Body of pancreas (tissue), 4 donors: ENCODE measurements around the gene DOCK2. TPM values are rescaled to one million over a fixed set of nuclear protein-coding genes. Genes with fewer than 3 reads are reported as not detected.
"Not testable (repeated sequence)": the region's sequence is repeated elsewhere in the genome, so short reads cannot be mapped to it uniquely, and the experiment has no call there.

Source experiments
- ATAC-seq: fragments of 150-250 bp; one replicate; pipeline ENCODE4 v1.9.1; 2016
- DNase-seq, 4 donors: peaks; one replicate each; pipeline ENCODE4 v3.0.0-alpha.2; 2019
- H3K27ac ChIP-seq, 4 donors: fragments of 200-600 bp; sonication (generic); 1 replicate in 3 of 4; 2 replicates in 1 of 4; pipeline versions ENCODE4 v1.5.1 to v1.6.1; 2016 to 2019; ENCODE audit warnings: mild to moderate bottlenecking in 1 of 4, mixed read lengths in 1 of 4, moderate library complexity in 1 of 4
- H3K27me3 ChIP-seq, 2 donors: fragments of 200-600 bp; sonication (generic); one replicate each; pipeline ENCODE4 v1.6.0; 2016; ENCODE audit warnings: mild to moderate bottlenecking in 1 of 2
- H3K36me3 ChIP-seq, 2 donors: fragments of 200-600 bp; sonication (generic); replicated peaks in 1 of 2; 2 replicates each; pipeline ENCODE4 v1.5.1; 2016; ENCODE audit warnings: low read depth in 2 of 2; ENCODE audit not compliant: insufficient read depth in 1 of 2
- H3K4me1 ChIP-seq: fragments of 200-600 bp; sonication (generic); one replicate; pipeline ENCODE4 v1.6.0; 2016
- H3K4me3 ChIP-seq, 2 donors: fragments of 200-600 bp; sonication (generic); 1 replicate in 1 of 2; 2 replicates in 1 of 2; pipeline ENCODE4 v1.5.1; 2016 to 2019
- H3K9me3 ChIP-seq, 3 donors: fragments of 200-600 bp; sonication (generic); 1 replicate in 2 of 3; 2 replicates in 1 of 3; pipeline ENCODE4 v1.5.1; 2016
- CTCF ChIP-seq, 7 experiments: fragments of 450-650 bp in 4 of 7; fragments of 200-600 bp in 3 of 7; sonication (generic) in 3 of 7; IDR thresholded peaks; one replicate each; pipeline ENCODE4 v1.5.1; 2016 to 2019; ENCODE audit warnings: antibody characterized with exemption in 7 of 7
- POLR2A ChIP-seq, 3 donors: fragments of 450-650 bp; IDR thresholded peaks; one replicate each; pipeline ENCODE4 v1.6.1; 2016; ENCODE audit warnings: antibody characterized with exemption in 3 of 3, mild to moderate bottlenecking in 2 of 3
- WGBS, 2 donors: methylation state at CpG; one replicate each; pipeline ENCODE4 v1.1.5; 2017; 5-methylcytosine and 5-hydroxymethylcytosine counted together
- intact Hi-C: fragments of 100-400 bp; cut with DNase I; formaldehyde crosslinking; loops from one replicate; pipeline ENCODE4 v1.15.1; 2023
- total RNA-seq, 2 donors: library from RNA; depleted of rRNA; stranded (reverse); fragments of >200 nt; gene quantifications; one replicate each; pipeline ENCODE4 v1.1.0, GENCODE V29; 2016

DOCK2 gene
- total RNA-seq, 2 donors from 2014 or later: 3.1 to 7.6 TPM

GRCh38 chr5:169746147-169746694 lies 109.1 kb downstream of the DOCK2 start:
- Histone ChIP-seq H3K36me3 (no peaks in the 10 kb centered on the region), H3K4me1 (no peaks in the 10 kb centered on the region), H3K4me3 (no peak overlapping the region), H3K27ac (no peak overlapping the region), H3K9me3 (no peaks in the 10 kb centered on the region), H3K27me3 (no peaks in the 10 kb centered on the region)
- DNase-seq (no peak), ATAC-seq (no peak)
- 29 to 33% methylated on average over 5 of the region's 5 CpGs for WGBS, 2 donors
- TF ChIP-seq POLR2A (IDR thresholded peaks at IDR 0.05): no peak
- no peak for TF ChIP-seq CTCF (IDR thresholded peaks at IDR 0.05)
- intact Hi-C loops: no loop called here

GRCh38 chr5:169748174-169748573 lies 111.1 kb downstream of the DOCK2 start:
- Histone ChIP-seq H3K27ac (no peak overlapping the region), H3K4me3 (no peak overlapping the region), H3K9me3 (no peaks in the 10 kb centered on the region), H3K27me3 (no peaks in the 10 kb centered on the region), H3K4me1 (no peaks in the 10 kb centered on the region), H3K36me3 (no peaks in the 10 kb centered on the region)
- whole genome bisulfite sequencing, 2 donors: 54 to 56% methylated on average over 3 of the region's 3 CpGs
- no peak for DNase-seq
- TF ChIP-seq POLR2A (IDR thresholded peaks at IDR 0.05) (no peak), CTCF (IDR thresholded peaks at IDR 0.05) (no peak)
- intact Hi-C loops: no loop called here
- ATAC-seq: no peak

DNA sequence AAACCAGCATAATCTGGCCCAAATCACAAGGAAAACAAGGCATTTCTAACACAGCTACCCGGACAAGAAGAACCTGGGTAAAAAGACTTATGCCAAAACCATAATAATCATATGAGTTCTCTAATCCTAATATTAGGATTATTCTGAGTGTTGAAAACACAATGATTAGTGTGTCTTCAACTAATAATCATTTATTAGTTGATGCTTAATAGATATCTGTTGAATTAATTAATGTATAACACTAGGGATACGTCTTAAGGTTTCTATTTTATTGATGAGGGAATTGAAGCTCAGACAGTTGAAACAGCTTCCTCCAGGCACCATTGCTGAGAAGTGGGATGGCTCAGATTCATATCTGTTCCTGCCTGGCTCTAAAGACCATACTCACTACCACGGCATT lies 112.2 kb downstream of the DOCK2 start:
- H3K36me3 ChIP-seq: no peaks in the 10 kb centered on the region
- H3K9me3 ChIP-seq: no peaks in the 10 kb centered on the region
- H3K4me3 ChIP-seq: no peak overlapping the region
- DNase-seq (no peak), ATAC-seq (no peak)
- H3K27ac ChIP-seq: no peak overlapping the region
- TF ChIP-seq POLR2A (IDR thresholded peaks at IDR 0.05) (no peak), CTCF (IDR thresholded peaks at IDR 0.05) (no peak)
- H3K27me3 ChIP-seq: no peaks in the 10 kb centered on the region
- H3K4me1 ChIP-seq: no peaks in the 10 kb centered on the region
- 72 to 78% methylated on average over 3 of the region's 3 CpGs for WGBS, 2 donors
- intact Hi-C loops: no loop called here

DNA sequence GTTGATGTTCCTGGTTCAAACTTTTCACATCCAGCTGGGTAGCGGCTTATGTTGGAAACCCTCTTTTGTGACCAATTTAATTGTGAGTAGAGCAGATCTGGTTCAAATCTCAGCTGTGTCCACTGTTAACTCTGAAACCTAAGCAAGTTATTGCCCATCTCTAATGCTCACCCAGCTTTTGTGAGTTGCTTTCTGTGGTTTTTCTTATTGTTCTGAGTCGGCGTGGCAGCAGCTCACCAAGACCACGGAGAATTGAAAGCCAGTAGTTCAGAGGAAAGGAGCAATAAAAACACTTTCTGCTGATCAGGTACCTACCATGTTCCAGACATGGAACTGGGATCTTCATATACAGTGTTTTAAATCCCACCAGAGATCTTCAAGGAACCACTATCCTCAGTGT lies 114.4 kb downstream of the DOCK2 start:
- Histone ChIP-seq H3K27me3 (no peaks in the 10 kb centered on the region), H3K9me3 (no peaks in the 10 kb centered on the region), H3K4me3 (no peak overlapping the region), H3K4me1 (no peaks in the 10 kb centered on the region), H3K27ac (no peak overlapping the region), H3K36me3 (no peaks in the 10 kb centered on the region)
- no peak for ATAC-seq
- no peak for DNase-seq
- intact Hi-C loops: no loop called here
- TF ChIP-seq CTCF (IDR thresholded peaks at IDR 0.05) (no peak), POLR2A (IDR thresholded peaks at IDR 0.05) (no peak)
- WGBS, 2 donors: 90 to 91% methylated on average over 4 of the region's 4 CpGs

GRCh38 chr5:169752566-169752965 lies 115.5 kb downstream of the DOCK2 start:
- WGBS, 2 donors: 88 to 89% methylated on average over 10 of the region's 10 CpGs
- not testable (repeated sequence) for H3K4me1 ChIP-seq

More at GRCh38 chr5:169752566-169752965, 115.5 kb downstream of the DOCK2 start:
- DNase-seq, H3K4me3 ChIP-seq, ATAC-seq, intact Hi-C loops, H3K27me3 ChIP-seq, H3K9me3 ChIP-seq, H3K36me3 ChIP-seq, H3K27ac ChIP-seq: not testable (repeated sequence)
